B cell (primary cell): ENCODE results near the gene AREG. TPM values are rescaled to one million over a fixed set of nuclear protein-coding genes. Genes with fewer than 3 reads are reported as not detected.

Experiments
- ATAC-seq: fragments of 200-7000 bp; cut with Tn5 transposase; one replicate; pipeline ENCODE4 v1.10.0; 2021; ENCODE audit warnings: low read depth, mild to moderate bottlenecking, moderate number of reproducible peaks, moderate library complexity
- CTCF ChIA-PET: fragments of 350-600 bp; sonication (Branson Sonifier 250); formaldehyde crosslinking; loops from one replicate; lab custom pipeline; 2021; ENCODE audit warnings: antibody characterized with exemption, inconsistent platforms; lab: Charles Lee
- POLR2A ChIA-PET: fragments of 350-600 bp; sonication (Branson Sonifier 250); formaldehyde crosslinking; loops from one replicate; lab custom pipeline; 2021; ENCODE audit warnings: antibody characterized with exemption; lab: Charles Lee
- DNase-seq: peaks from one replicate; pipeline ENCODE4 v3.0.0; 2013
- H2AFZ ChIP-seq: 2 replicates; pipeline ENCODE4 v1.6.1; 2012; ENCODE audit warnings: mild to moderate bottlenecking, low read depth, low read length; ENCODE audit not compliant: insufficient read depth, poor library complexity, severe bottlenecking
- H3K27ac ChIP-seq, 2 donors: 1 replicate in 1 of 2; 2 replicates in 1 of 2; pipeline ENCODE4 v1.5.1; 2012 to 2013; ENCODE audit warnings: low read length in 2 of 2, mild to moderate bottlenecking in 2 of 2, moderate library complexity in 1 of 2
- H3K27me3 ChIP-seq, 4 experiments: fragments of 200-600 bp in 1 of 4; sonication (generic) in 1 of 4; replicated peaks in 1 of 4; 1 replicate in 2 of 4; 2 replicates in 2 of 4; pipeline versions ENCODE4 v1.6.1 to v1.7.0; 2013 to 2016; ENCODE audit warnings: low read length in 3 of 4, mild to moderate bottlenecking in 2 of 4, mixed read lengths in 1 of 4, moderate library complexity in 1 of 4; ENCODE audit not compliant: insufficient read depth in 4 of 4, control insufficient read depth in 3 of 4; ENCODE audit errors: control extremely low read depth in 1 of 4
- H3K36me3 ChIP-seq, 2 experiments: replicated peaks in 1 of 2; 1 replicate in 1 of 2; 2 replicates in 1 of 2; pipeline versions ENCODE4 v1.6.1 to v1.7.1; 2013; ENCODE audit warnings: low read length in 1 of 2; ENCODE audit not compliant: insufficient read depth in 2 of 2, control insufficient read depth in 1 of 2; ENCODE audit errors: control extremely low read depth in 1 of 2, extremely low read depth in 1 of 2
- H3K4me1 ChIP-seq, 2 donors: fragments of 200-600 bp in 1 of 2; sonication (generic) in 1 of 2; 1 replicate in 1 of 2; 2 replicates in 1 of 2; pipeline versions ENCODE4 v1.5.1 to v1.6.1; 2013 to 2017; ENCODE audit warnings: low read length in 2 of 2; ENCODE audit not compliant: control insufficient read depth in 2 of 2, insufficient read depth in 2 of 2
- H3K4me2 ChIP-seq: replicated peaks from 2 replicates; pipeline ENCODE3; 2012; ENCODE audit warnings: mild to moderate bottlenecking, low read depth, low read length; ENCODE audit not compliant: poor library complexity, severe bottlenecking
- H3K4me3 ChIP-seq, 5 experiments: fragments of 200-600 bp in 1 of 5; sonication (generic) in 1 of 5; 1 replicate in 3 of 5; 2 replicates in 2 of 5; pipeline versions ENCODE4 v1.5.1 to v1.7.0; 2011 to 2016; ENCODE audit warnings: low read length in 4 of 5, mild to moderate bottlenecking in 4 of 5, low read depth in 2 of 5, control low read depth in 1 of 5, moderate library complexity in 1 of 5; ENCODE audit not compliant: insufficient read depth in 1 of 5; ENCODE audit errors: control extremely low read depth in 1 of 5, extremely low read depth in 1 of 5
- H3K79me2 ChIP-seq: fragments of 200-600 bp; sonication (generic); one replicate; pipeline ENCODE4 v1.6.0; 2016; ENCODE audit warnings: low read length; ENCODE audit not compliant: control insufficient read depth, insufficient read depth
- H3K9ac ChIP-seq: fragments of 200-600 bp; sonication (generic); 2 replicates; pipeline ENCODE4 v1.6.1; 2017; ENCODE audit warnings: mild to moderate bottlenecking, low read length, moderate library complexity
- H3K9me3 ChIP-seq, 3 donors: one replicate each; pipeline versions ENCODE4 v1.6.1 to v1.7.1; 2013; ENCODE audit warnings: low read length in 2 of 3; ENCODE audit not compliant: control insufficient read depth in 2 of 3, insufficient read depth in 1 of 3; ENCODE audit errors: control extremely low read depth in 1 of 3
- H4K20me1 ChIP-seq: 2 replicates; pipeline ENCODE4 v1.6.0; 2012; ENCODE audit warnings: mild to moderate bottlenecking, low read length; ENCODE audit not compliant: insufficient read depth, control insufficient read depth, poor library complexity, severe bottlenecking
- H3K27ac Mint-ChIP-seq: one replicate; pipeline ENCODE4 v1.8.0; 2021; ENCODE audit warnings: mixed read lengths
- H3K27me3 Mint-ChIP-seq: one replicate; pipeline ENCODE4 v1.8.0; 2021; ENCODE audit warnings: mixed read lengths
- H3K4me1 Mint-ChIP-seq: one replicate; pipeline ENCODE4 v1.8.0; 2021; ENCODE audit warnings: mixed read lengths
- H3K4me3 Mint-ChIP-seq: one replicate; pipeline ENCODE4 v1.8.0; 2021; ENCODE audit warnings: mixed read lengths
- H3K9me3 Mint-ChIP-seq: one replicate; pipeline ENCODE4 v1.8.0; 2022; ENCODE audit warnings: mixed read lengths; ENCODE audit not compliant: insufficient read depth
- EZH2 ChIP-seq: IDR thresholded peaks from 2 replicates; pipeline ENCODE4 v1.6.1; 2012; ENCODE audit warnings: borderline replicate concordance, low read depth, mild to moderate bottlenecking, moderate library complexity, low read length; ENCODE audit not compliant: insufficient read depth, poor library complexity, severe bottlenecking
- WGBS: methylation state at CpG from one replicate; pipeline ENCODE4 v1.1.5; 2013; ENCODE audit warnings: missing lambda C conversion rate; ENCODE audit not compliant: insufficient coverage; 5-methylcytosine and 5-hydroxymethylcytosine counted together
- intact Hi-C: fragments of 100-400 bp; cut with micrococcal nuclease; formaldehyde crosslinking; loops from one replicate; pipeline ENCODE4 v1.10.0; 2022
- polyA plus RNA-seq: library from polyadenylated mRNA; depleted of rRNA; stranded (reverse); fragments of >200 nt; gene quantifications from 2 replicates; pipeline ENCODE4 v1.2.3, GENCODE V29; 2012
- total RNA-seq, 2 donors: library from RNA; stranded (reverse); fragments of 120-200 nt in 1 of 2; gene quantifications; 1 replicate in 1 of 2; 2 replicates in 1 of 2; pipeline versions ENCODE4 v1.2.3 to v1.2.4, GENCODE V29; 2013 to 2022
- TF ChIP-seq, protein P1 (sequence below): fragments of 200-600 bp; IDR thresholded peaks from one replicate; pipeline ENCODE4 v1.8.0; 2022; ENCODE audit warnings: antibody characterized with exemption, mild to moderate bottlenecking

AREG gene
- total and polyA plus RNA-seq, 2 donors (not counting 1 experiment from before 2014, with no cell fraction given), result 4.6 to 47.1 TPM

DNA sequence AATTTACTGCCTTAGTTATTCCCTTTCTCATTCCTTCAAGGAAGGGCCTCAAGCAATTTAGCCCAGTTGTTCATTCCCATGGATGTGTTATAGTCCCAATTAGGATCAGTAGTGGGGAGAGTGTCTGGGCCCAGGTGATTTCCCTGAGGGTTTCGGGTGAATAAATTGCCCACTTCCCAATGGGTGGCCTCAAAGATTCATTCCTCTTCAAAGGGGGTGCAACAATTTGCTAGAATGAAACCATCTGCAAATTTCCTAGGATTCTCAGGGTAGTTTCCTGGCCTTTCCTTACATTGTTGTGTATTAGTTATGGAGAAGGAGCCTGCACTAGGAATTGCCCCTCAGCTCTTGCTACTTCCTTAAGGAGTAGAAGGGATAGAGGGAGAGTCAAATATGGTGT is 6.3 kb upstream of the AREG start:
- ChIA-PET POLR2A (no interaction called here), CTCF (no interaction called here)
- intact Hi-C loops, result no loop called here
- Mint-ChIP-seq H3K9me3 (peaks cover 4% of the 10 kb centered on the region), H3K27me3 (peaks cover 4% of the 10 kb centered on the region), H3K4me1 (no peaks in the 10 kb centered on the region), H3K27ac (no peak overlapping the region), H3K4me3 (no peak overlapping the region)
- H2AFZ ChIP-seq, result no peak overlapping the region
- no CpG with 5 or more reads among the region's 1 CpG for WGBS
- ATAC-seq (no peak), DNase-seq (no peak)
- no peak overlapping the region for H3K9ac ChIP-seq
- H3K27ac ChIP-seq, result no peak overlapping the region
- H3K4me2 ChIP-seq, result no peak overlapping the region
- no peaks in the 10 kb centered on the region for H3K79me2 ChIP-seq
- no peaks in the 10 kb centered on the region for H3K9me3 ChIP-seq
- H4K20me1 ChIP-seq, result no peaks in the 10 kb centered on the region
- H3K4me3 ChIP-seq, result no peak overlapping the region
- H3K36me3 ChIP-seq, result no peaks in the 10 kb centered on the region
- no peaks in the 10 kb centered on the region for H3K27me3 ChIP-seq
- no peak for TF ChIP-seq EZH2
- TF ChIP-seq, protein P1, sequence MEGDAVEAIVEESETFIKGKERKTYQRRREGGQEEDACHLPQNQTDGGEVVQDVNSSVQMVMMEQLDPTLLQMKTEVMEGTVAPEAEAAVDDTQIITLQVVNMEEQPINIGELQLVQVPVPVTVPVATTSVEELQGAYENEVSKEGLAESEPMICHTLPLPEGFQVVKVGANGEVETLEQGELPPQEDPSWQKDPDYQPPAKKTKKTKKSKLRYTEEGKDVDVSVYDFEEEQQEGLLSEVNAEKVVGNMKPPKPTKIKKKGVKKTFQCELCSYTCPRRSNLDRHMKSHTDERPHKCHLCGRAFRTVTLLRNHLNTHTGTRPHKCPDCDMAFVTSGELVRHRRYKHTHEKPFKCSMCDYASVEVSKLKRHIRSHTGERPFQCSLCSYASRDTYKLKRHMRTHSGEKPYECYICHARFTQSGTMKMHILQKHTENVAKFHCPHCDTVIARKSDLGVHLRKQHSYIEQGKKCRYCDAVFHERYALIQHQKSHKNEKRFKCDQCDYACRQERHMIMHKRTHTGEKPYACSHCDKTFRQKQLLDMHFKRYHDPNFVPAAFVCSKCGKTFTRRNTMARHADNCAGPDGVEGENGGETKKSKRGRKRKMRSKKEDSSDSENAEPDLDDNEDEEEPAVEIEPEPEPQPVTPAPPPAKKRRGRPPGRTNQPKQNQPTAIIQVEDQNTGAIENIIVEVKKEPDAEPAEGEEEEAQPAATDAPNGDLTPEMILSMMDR, result no peak
- H3K4me1 ChIP-seq, result no peaks in the 10 kb centered on the region

- Mint-ChIP-seq H3K9me3 (peaks cover 4% of the 10 kb centered on the region), H3K27me3 (no peaks in the 10 kb centered on the region), H3K27ac (no peak overlapping the region), H3K4me1 (peaks cover 6% of the 10 kb centered on the region), H3K4me3 (no peak overlapping the region)
- no peak overlapping the region for H3K4me2 ChIP-seq
- DNase-seq, result no peak
- no peak overlapping the region for H3K27ac ChIP-seq
- peaks cover 5% of the 10 kb centered on the region in 2 donors for H3K4me1 ChIP-seq
- TF ChIP-seq, protein P1, result no peak
- no peak for TF ChIP-seq EZH2
- no peaks in the 10 kb centered on the region for H4K20me1 ChIP-seq
- no peaks in the 10 kb centered on the region for H3K36me3 ChIP-seq
- ChIA-PET POLR2A (no interaction called here), CTCF (no interaction called here)
- H2AFZ ChIP-seq, result no peak overlapping the region
- whole genome bisulfite sequencing, result 88% methylated on average over 4 of the region's 7 CpGs
- no peak overlapping the region for H3K4me3 ChIP-seq
- no peak overlapping the region for H3K9ac ChIP-seq
- no peaks in the 10 kb centered on the region for H3K9me3 ChIP-seq
- intact Hi-C loops, result no loop called here
- H3K79me2 ChIP-seq, result no peaks in the 10 kb centered on the region
- H3K27me3 ChIP-seq, result no peaks in the 10 kb centered on the region
- no peak for ATAC-seq
Measured at GRCh38 chr4:74439952-74440351, 5.0 kb upstream of the AREG start.
